HG03378 (cell line): ENCODE data around the gene LFNG.
"Not testable (repeated sequence)": the region's sequence is repeated elsewhere in the genome, so short reads cannot be mapped to it uniquely, and the experiment has no call there.

Source experiments
- ATAC-seq: cut with Tn5 transposase; IDR thresholded peaks from one replicate; pipeline ENCODE4 v1.9.1; 2021; ENCODE audit warnings: mild to moderate bottlenecking, moderate library complexity; ENCODE audit not compliant: unreplicated experiment

LFNG gene

GRCh38 chr7:2527505-2528467 lies 8.2 kb downstream of the LFNG start:
- ATAC-seq, result no peak

- no peak for ATAC-seq
Measured at GRCh38 chr7:2528481-2529095, 9.0 kb downstream of the LFNG start.

- ATAC-seq, result no peak
Measured at GRCh38 chr7:2529161-2530070, 9.8 kb downstream of the LFNG start.

GRCh38 chr7:2530071-2530987 lies 10.8 kb downstream of the LFNG start:
- no peak for ATAC-seq

GRCh38 chr7:2530994-2531795 lies 11.6 kb downstream of the LFNG start:
- not testable (repeated sequence) for ATAC-seq

- not testable (repeated sequence) for ATAC-seq
Measured at GRCh38 chr7:2531796-2532110, 12.2 kb downstream of the LFNG start.

GRCh38 chr7:2532199-2532772 lies 12.7 kb downstream of the LFNG start:
- not testable (repeated sequence) for ATAC-seq

GRCh38 chr7:2532816-2533215 lies 13.2 kb downstream of the LFNG start:
- not testable (repeated sequence) for ATAC-seq

GRCh38 chr7:2533566-2533965 lies 14.0 kb downstream of the LFNG start:
- not testable (repeated sequence) for ATAC-seq

- not testable (repeated sequence) for ATAC-seq
Measured at GRCh38 chr7:2534214-2534613, 14.6 kb downstream of the LFNG start.

GRCh38 chr7:2535872-2536627 lies 16.5 kb downstream of the LFNG start:
- not testable (repeated sequence) for ATAC-seq

- no peak for ATAC-seq
Measured at GRCh38 chr7:2537981-2538851, 18.6 kb downstream of the LFNG start.

- no peak for ATAC-seq
Measured at GRCh38 chr7:2539031-2539911, 19.7 kb downstream of the LFNG start.

- ATAC-seq, result no peak
Measured at GRCh38 chr7:2540133-2540532, 20.6 kb downstream of the LFNG start.

- no peak for ATAC-seq
Measured at GRCh38 chr7:2540641-2541051, 21.1 kb downstream of the LFNG start.

GRCh38 chr7:2541291-2542010 lies 21.9 kb downstream of the LFNG start:
- no peak for ATAC-seq
